ENCODE data around the gene NR2F1.

GRCh38 chr5:93577854-93578812 is 4.9 kb upstream of the NR2F1 start:
- TF ChIP-seq GATA3 (IDR thresholded peaks at IDR 0.05; ENCODE audit: low read depth, low read length) (no peak), GATA2 (IDR thresholded peaks at IDR 0.05; ENCODE audit: low read depth, low read length) (no peak)

Measured in SH-SY5Y (cell line).